KG1 (cell line): ENCODE results near the gene CUL7.

Experiments used
- DNase-seq: peaks from one replicate; lab custom pipeline; 2025; lab: John Stamatoyannopoulos, UW

The CUL7 gene

DNA sequence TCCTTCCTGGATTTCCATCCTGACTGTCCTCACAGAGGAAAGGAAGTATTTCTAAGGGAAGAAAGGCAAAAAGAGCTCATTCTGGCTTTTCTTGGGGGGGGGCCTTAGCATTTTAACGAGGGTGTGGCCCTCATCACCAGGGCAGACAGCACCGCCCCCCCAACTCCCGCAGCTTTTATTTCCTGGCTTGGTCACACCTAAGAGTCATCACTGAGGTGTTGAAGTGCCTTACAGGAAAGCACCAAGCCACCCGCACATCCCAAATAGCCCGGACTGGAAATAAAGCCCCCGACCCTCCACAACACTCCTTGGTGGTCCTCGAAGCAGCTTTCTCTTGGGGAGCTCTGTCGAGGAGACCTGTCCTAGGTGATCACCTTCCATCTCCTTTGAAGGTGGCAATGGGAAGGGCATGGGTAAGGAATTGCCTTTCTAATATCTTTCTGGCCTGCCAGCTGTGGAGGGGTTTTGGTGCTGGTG, 23.7 kb upstream of the CUL7 start:
- no peak for DNase-seq

DNA sequence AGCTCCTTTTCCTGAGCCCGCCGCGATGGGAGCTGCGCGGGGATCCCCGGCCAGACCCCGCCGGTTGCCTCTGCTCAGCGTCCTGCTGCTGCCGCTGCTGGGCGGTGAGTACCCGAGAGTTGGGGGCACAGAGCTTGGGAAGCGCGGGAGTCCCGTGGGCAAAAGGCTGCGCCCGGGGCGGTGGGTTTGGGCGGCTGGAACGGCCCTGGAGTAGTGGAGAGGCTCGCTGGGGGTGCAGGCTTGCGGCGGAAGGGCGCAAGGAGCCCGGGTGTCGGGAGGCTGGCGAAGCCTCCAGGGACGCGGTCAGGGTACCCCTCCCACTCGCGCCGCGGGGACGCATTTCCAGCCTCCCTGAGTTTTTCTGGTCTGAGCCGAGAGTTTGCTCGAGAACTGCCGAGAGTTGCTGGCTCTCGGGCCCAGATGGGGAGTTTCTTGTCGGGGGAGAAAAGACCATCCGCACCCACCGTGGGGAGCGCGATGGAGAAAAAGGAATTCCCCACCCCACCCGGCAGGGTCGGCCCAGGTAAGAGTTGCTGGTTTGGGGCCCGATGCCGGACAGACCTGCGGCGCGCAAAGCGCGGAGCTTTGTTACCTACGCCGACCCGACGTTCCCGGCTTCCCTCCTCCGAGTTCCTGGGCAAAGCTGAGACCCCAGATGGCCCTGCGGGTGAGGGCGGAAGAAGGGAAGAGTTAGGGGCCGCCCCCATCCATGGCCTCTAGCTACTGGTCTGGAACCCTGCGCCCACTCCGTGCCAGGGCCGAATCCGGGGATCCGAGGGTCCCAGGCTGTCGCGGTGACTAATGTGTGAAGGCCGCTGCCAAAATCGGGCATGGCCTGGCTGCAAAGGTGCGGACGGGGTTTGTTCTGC, 23.0 kb upstream of the CUL7 start:
- no peak for DNase-seq

DNA sequence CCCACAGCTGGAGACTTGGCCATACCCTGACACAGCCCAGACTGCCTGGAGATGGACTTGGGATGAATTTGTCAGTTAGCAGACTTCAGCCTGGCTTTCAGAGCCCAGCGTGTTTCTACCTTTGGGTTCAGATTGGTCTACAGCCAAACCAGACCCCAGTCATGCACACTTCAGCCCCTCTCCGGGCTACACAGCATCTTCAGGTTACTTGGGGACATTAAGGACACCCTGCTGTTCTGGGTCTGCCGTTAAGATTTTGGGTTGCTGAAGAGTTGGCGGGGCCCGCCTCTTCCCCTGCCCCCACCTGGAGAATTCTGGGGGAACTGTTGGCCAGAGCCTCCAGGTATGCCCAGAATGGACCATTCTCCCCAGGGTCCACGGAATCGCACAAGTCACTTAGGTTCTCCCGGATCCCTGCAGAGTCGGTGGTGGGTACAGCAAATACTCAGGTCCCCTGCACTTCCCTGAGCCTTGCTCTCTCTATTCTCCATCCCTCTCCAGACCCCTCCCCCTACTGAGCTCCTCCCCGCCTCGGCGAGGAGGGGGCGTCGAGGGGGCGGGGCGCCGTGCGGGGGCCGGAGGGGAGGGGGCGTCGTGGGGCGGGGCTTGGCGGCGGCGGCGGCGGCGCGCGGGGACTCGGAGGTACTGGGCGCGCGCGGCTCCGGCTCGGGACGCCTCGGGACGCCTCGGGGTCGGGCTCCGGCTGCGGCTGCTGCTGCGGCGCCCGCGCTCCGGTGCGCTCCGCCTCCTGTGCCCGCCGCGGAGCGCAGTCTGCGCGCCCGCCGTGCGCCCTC, 22.2 kb upstream of the CUL7 start, which contains the start of gene PTK7:
PTK7 (plus strand) TSS at position 645 of the 794 bp plus-strand sequence. CDS start 175 bp downstream, outside the sequence.
- DNase-seq, result no peak

DNA sequence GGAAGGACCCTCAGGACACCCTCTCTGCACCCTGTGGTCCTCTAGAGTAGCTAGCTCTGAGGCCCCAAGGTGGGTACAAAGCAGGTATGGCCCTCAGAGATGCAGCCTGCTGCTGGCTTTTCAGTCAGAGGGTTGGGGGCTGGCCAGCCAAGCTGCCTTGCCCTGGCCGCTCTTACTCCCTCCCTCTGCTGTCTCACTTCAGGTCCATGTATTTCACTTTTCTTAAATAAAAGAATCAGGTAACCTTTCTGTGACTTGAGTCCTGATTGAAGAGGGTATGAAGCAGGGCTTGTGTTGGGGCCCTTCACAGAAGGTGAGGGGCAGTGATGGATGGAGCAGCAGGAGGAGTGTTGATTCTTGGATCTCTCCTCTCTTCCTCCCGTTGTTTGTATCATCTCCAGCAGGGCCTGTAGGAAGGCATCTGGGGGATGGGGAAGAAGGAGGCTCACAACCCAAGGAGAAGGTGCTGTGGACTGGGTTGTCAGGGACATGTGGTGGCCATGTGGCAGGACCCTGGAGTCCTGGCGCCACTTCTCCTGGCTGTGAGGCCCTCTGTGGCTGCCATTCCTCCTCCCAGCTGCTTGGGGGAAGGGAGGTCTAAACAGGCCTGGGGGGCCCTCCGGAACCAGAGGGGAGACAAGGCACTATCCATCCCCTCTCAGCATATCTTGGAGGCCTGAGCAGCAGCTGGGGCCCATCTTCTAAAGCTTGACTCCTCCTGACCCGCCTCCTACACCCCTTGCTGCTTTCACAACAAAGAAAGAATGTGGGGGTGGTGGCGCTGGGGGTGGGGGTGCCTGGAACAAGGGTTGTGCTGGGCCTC, 21.4 kb upstream of the CUL7 start:
- no peak for DNase-seq

DNA sequence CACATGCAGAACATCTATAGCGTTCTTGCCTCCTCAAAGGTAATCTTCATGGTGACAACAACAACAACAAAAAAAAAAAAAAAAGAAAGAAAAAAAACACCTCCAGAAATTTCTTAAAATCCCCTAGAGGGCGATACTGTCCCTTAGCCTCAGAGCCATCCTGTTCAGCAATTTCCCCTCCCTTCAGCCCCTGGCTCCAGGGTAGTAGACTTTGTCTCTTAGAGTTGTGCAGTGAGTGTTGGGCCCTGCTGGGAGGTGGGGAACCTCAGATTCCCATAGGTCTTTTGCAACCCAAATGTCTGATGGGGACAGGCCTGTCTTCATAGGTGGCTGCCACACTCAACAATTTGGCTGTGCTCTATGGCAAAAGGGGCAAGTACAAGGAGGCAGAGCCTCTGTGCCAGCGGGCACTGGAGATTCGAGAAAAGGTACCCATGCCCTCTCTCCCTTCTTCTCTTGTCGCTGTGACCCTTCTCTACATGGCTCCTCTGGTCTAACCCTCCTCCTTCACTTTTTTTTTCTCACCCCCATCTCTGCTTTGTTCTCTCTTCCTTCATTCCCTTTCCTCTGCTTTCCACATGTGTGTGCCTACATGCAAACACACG, 16.5 kb upstream of the CUL7 start:
- no peak for DNase-seq

DNA sequence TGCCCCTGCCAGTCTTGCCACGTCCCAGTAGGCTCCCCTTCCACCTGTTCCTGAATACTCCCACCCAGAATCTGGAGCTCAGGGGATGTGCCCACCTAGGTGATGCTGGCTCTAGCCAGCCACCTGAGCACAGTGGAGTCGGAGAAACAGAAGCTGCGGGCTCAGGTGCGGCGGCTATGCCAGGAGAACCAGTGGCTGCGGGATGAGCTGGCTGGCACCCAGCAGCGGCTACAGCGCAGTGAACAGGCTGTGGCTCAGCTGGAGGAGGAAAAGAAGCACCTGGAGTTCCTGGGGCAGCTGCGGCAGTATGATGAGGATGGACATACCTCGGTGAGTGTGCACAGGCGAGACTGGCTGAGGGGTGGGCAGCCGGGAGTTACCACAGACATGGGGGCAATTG, 9.2 kb upstream of the CUL7 start:
- DNase-seq, result no peak

DNA sequence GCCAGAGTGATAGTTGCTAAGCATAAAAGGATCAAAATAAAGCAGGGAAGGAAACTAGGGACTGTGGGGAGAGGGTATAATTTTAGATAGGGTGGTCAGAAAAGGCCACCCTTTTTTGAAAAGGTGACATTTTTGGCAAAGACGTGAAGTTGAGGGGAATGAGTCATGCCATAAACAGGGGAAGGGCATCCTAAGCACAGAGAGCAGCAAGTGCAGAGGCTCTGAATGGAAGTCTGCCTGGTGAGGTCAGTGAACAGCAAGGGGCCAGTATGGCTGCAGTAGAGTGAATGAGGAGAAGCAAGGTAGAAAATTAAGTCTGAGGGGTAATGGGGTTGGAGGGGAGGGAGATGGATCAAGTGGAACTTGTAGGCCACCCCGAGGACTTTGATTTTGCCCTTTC, 8.2 kb upstream of the CUL7 start:
- no peak for DNase-seq

DNA sequence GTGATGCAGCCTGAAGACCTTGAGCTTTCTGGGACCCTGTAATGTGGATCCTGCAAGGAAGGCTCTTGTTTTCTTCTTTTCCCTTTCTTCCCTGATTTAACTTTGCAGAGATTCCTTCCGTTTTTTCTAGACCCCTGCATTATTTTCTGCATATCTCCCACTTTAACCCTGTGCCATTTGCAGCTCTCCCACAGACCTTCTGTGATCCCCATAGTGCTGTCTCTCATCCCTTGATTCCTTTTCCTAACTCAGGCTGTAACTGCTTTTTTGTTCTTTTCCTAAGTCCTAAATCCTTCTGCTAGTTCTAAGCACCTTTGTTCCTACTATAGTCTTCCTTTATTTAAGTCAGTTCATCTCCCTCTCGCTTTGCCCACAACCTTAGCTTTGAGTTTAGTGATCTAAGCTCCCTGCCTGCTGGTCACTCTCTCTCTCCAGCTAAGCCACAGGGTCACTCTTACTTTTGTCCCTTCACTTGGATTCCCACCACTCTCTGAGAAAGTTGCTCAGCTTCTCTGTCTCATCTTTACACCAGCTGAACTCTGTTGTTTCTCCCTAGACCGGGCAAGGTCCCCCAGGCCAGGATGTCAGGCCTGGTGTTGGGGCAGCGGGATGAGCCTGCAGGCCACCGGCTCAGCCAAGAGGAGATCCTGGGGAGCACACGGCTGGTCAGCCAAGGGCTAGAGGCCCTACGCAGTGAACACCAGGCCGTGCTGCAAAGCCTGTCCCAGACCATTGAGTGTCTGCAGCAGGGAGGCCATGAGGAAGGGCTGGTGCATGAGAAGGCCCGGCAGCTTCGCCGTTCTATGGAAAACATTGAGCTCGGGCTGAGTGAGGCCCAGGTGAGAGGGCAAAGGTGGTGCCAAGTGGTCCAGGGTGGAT, 7.3 kb upstream of the CUL7 start:
- no peak for DNase-seq

DNA sequence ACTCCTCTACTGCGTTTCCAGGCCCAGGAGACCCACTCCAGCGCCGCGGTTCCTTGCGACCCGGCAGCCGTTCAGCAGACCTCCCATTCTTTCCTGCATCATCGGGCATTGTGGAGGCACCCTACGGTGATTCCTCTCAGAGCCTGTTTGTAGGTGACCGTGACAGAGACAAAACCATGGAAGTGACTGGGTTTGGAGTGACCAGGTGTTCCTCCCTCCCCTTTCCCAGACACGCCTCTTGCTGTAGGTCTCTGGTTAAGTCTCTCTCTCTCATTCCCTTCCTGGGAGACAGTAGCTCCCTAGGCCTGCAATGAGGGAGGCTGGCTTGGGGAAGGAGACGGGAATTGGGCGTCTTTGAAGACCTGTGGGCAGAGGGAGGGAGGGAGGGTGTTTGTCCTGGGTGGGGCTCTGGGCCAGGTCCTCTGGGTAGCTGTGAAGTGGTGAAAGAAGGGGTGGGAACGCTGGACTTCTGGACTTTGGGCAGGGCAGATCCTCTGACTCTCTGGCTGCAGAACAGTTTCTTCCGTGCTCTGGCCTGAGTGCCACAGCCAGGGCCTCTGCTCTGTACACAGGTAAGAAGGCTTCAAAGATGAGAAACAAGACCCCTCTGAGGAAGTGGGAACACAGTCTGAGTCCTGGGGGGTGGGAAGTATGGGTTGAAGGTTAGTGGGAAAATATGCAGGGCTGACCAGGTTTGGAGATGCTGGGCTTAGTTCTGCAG, 6.5 kb upstream of the CUL7 start:
- no peak for DNase-seq

DNA sequence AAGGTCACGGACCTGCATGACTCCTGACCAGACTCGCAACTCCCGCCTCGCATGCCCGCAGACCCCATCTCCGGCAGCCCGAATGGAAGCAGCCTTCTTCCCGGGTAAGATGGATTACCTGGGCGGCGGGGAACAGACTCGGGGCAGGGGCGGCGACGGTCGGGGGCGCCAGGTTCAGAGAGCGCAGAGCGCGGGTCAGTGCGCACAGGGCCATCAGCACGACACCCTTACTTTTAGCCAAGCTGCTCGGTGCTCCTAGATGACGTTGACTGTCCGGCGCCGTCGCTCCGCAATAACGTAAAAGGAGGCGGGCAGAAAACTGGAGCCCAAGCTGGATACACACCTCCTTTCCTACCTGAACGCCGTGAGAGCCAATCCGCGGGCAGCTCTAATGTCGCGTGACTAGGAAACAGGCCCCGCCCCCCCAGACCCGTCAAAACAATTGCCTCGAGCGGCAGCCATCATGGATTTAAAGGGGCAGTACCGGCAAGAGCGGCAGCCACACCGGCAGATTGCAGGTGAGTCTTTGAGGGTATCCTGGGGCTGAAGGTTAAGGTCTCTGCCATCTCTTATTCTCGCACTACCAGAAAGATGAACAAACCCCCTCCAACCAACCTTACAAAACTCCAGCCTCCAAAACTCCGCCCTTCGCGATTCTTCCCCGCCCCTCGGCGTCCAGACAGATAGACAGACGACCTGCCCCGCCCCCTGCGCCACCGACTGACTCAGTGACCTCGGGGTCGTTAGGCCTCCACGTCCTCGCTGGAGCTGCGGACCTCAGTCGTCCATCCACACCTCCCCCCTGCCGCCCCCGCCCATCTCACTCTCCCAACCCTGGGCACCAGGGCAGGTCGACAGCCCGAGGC, 5.8 kb upstream of the CUL7 start, which contains the start of the genes KLC4 and MRPL2:
KLC4 (plus strand) TSS at position 464 of the 866 bp plus-strand sequence. CDS start 1,705 bp downstream, outside the sequence.
MRPL2 (minus strand) TSS at position 267 of the 866 bp plus-strand sequence; CDS start at position 214, 53 bp downstream.
- peak; percentile 98 for DNase-seq

DNA sequence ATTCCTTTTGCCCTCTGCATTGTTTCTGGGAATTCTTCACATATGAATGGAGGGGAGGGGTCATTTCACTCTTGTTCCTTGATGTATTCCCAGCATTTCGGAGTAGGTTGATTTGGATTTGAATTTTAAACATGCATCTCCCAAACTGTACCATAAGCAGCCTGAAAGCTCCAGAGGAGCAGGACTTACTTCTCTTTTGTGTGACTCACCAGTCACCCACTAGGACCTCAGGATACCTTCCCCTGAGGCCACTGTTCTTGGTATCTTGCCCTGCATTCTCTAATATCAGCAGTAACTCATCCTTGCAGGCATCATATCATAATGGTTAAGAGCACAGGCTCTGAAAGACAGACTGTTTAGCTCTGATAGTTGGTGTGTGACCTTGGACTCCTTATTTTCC, 4.9 kb upstream of the CUL7 start:
- no peak for DNase-seq

DNA sequence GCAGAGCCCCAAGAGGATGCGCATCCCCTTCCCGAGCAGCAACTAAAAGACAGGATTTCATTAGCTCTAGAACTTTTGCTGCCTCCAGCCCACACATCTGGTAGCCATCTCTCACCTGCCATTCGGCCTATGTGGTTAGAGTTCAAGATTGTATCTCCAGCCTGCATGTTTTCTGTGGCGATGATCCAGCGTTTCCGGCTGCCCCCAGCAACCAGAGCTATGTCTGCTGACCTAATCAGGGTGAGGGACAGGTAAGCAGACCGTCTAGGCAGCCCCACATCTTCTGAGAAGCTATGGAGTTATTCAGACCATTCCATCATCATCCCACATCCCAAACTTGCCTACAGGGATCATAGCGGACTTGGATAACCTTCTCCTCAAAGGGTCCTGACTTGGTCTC, 2.3 kb upstream of the CUL7 start:
- DNase-seq, result no peak

DNA sequence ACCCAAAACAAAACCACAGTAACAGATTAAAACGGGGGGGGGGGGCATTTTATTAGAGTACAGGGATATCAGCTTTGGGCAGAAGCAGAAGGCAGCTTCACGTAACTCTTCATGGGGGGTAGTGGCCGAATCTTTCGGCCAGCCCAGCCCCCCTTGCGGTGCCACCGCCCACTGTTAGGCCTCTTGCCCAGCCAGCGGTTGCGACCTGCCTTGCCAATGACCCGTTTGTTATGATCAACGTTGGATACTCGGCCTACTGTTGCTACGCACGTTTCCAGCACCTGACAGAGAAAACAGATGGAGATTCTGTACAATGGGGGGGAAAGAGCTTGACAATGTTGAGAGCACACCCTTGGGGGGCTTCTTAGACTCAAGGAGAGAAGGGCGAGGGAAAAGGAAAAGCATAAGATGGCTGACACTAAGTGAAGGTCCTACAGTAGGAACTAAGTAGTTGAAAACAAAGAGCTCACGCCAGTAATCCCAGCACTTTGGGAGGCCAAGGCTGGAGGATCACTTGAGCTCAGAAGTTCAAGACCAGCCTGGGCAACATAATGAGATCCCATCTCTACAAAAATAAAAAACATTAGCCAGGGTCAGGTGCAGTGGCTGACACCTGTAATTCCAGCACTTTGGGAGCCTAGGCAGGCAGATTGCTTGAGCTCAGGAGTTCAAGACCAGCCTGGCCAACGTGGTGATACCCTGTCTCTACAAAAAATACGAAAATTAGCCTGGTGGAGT, 724 bp upstream of the CUL7 start:
- no peak for DNase-seq

DNA sequence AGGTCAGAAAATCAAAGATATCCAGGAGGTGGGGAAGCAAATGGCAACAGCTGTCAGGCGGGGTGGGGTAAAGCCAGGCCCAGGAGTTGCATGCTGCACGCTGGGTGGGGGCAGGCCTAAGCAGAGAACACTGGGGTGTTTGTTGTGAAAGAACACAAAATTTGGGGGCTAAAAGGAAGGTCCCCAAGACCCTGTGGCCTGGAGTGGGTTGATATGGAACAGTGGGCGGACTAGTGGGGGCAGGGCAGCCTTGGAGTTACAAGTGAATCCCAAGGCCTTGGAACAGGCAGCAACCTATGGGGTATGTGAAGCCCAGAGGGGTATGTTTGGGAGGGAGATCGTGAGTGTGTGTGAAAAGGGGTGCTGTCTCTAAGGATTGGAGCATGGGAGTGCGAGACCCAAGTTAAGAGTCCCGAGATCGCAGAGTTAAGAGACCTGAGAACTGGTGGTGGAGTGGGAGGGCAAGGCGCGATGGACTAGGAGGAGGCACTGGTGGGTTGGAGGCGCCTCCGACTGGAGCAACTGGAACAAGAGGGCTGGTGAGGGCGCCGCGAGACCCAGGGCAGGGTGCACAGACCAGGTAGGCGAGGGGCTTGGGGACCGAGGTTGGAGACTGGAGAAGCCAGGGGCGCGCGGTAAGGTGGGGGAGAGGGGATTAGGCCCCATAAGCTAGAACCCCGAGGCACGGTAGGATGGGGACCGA, 658 bp downstream of the CUL7 start:
- DNase-seq, result no peak

DNA sequence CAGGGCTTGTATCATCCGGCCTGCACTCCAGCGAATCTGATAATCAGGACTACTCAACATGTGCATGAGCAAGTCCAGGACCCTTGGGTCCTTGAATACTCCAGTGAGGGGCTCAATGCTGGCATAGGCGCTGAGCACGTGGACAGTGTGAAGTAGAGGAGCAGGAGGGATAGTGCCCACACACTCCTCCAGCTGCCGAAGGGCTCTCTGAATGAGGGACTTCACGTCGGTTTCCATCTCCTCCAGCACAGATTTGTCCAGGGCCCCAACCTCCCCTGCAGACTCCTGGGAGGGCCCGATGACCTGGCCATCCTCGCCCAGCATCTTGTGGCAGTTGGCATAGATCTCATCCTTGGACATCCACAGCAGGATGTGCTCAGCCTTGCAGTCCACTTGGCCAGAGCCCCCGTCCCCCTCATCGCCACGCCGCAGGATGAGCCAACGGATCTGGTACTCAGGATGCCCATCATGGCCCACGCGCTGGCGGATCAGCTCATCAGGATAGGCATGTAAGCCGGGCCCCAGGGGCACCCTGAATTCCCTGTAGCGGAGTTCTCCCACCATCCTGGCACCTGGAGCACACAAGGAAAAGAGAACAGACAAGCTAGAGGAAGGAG, 1.3 kb downstream of the CUL7 start:
- DNase-seq, result no peak

DNA sequence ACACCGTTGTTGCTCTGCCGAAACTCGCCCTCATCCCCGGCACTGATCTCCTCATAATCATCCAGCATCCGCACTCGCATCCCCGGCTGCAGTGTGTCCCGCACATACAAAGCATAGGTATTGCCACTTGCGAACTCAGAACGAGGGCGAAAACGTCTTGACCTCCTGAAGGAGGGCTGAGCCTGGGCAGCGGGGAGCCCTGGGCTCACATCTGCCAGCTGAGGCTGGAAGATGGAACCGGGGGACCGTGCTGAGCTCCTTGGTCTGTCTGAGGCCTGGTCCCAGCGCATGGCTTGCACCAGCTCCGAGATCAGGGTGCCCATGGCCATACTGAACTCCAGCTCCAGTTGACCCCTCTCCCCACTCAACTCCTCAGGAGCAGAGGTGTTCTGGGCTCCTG, 2.7 kb downstream of the CUL7 start:
- no peak for DNase-seq

DNA sequence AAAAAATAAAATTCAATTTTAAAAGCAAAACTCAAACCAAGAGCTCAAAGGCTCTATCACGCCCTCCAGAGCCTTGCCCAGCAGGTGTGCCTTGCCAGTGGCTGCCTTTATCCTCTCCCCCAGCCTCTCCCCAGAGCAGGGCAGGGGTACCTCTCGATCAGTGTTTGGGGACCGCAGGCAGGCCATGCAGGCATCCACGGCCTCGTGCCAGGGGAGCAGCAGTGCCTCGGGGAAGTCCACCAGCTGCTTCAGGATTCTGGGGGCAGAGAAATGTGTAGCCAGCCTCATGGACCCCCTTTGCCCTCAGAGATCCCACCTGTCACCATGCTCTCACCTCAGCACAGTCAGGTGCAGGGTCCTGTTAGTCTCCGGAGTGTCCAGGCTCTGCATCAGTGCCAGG, 5.7 kb downstream of the CUL7 start:
- no peak for DNase-seq
